Neural cell (in vitro differentiated cells): ENCODE measurements around the gene SLC35E3.

Experiments used
- EP300 ChIP-seq: fragments of 450-650 bp; conservative IDR thresholded peaks from 2 replicates; pipeline ENCODE4 v1.6.1; 2014; ENCODE audit warnings: antibody characterized with exemption, mild to moderate bottlenecking, moderate library complexity; ENCODE audit not compliant: poor library complexity, severe bottlenecking
- EZH2 ChIP-seq: fragments of 200-600, 300-800 bp; shearing (Covaris generic), sonication (generic); IDR thresholded peaks from 2 replicates; pipeline ENCODE4 v1.6.1; 2014; ENCODE audit warnings: antibody characterized with exemption, low read length, borderline replicate concordance, mild to moderate bottlenecking; ENCODE audit not compliant: insufficient read depth, poor library complexity, severe bottlenecking
- SMC3 ChIP-seq: fragments of 450-650 bp; conservative IDR thresholded peaks from 2 replicates; pipeline ENCODE4 v1.6.1; 2014; ENCODE audit warnings: antibody characterized with exemption, mild to moderate bottlenecking, moderate library complexity; ENCODE audit not compliant: poor library complexity
- TAF1 ChIP-seq: IDR thresholded peaks from 2 replicates; pipeline ENCODE4 v1.6.1; 2012; ENCODE audit warnings: low read depth
- TF ChIP-seq, protein P1 (sequence below): fragments of 450-650 bp; IDR thresholded peaks from 2 replicates; pipeline ENCODE4 v1.5.1; 2014; ENCODE audit warnings: antibody characterized with exemption, mild to moderate bottlenecking, moderate library complexity; ENCODE audit not compliant: poor library complexity, severe bottlenecking

DNA sequence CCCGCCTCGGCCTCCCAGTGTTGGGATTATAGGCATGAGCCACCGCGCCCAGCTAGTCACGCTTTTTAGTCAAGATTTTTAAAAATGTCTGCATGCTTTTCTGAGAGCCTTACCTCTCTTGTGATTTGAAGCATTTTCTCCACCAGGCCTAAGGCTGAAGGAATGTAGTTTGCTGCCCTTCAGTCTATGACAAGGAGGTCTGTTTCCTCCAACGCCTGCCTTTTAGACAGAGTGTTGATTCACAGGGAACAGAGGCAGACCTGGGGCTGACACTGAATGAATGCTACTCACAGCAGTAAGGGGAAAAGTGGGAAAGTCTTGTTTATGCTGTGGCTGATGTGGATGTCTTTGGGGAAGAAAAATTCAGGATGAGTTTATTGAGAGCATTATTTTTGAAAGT lies 34.8 kb downstream of the SLC35E3 start:
- TF ChIP-seq, protein P1, sequence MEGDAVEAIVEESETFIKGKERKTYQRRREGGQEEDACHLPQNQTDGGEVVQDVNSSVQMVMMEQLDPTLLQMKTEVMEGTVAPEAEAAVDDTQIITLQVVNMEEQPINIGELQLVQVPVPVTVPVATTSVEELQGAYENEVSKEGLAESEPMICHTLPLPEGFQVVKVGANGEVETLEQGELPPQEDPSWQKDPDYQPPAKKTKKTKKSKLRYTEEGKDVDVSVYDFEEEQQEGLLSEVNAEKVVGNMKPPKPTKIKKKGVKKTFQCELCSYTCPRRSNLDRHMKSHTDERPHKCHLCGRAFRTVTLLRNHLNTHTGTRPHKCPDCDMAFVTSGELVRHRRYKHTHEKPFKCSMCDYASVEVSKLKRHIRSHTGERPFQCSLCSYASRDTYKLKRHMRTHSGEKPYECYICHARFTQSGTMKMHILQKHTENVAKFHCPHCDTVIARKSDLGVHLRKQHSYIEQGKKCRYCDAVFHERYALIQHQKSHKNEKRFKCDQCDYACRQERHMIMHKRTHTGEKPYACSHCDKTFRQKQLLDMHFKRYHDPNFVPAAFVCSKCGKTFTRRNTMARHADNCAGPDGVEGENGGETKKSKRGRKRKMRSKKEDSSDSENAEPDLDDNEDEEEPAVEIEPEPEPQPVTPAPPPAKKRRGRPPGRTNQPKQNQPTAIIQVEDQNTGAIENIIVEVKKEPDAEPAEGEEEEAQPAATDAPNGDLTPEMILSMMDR, result no peak
- TF ChIP-seq SMC3 (no peak), EP300 (no peak), TAF1 (no peak), EZH2 (no peak)
